Panc1 (cell line): ENCODE measurements around the gene NTM. TPM values are rescaled to one million over a fixed set of nuclear protein-coding genes. Genes with fewer than 3 reads are reported as not detected.

Experiments used
- ATAC-seq: fragments of 200-7000 bp; cut with Tn5 transposase; 2 replicates; pipeline ENCODE4 v1.9.1; 2020; ENCODE audit warnings: mild to moderate bottlenecking, moderate library complexity
- BruUV-seq: library from RNA; stranded (reverse); fragments of 400-500 nt; replicated peaks from 2 replicates; lab custom pipeline; 2021; lab: Mats Ljungman, UMichigan
- CTCF ChIA-PET: fragments of 300-600 bp; sonication (Branson Sonifier 250); formaldehyde crosslinking; loops from one replicate; lab custom pipeline; 2022; ENCODE audit warnings: antibody characterized with exemption; lab: Charles Lee
- POLR2A ChIA-PET: fragments of 300-600 bp; sonication (Branson Sonifier 250); formaldehyde crosslinking; loops from one replicate; lab custom pipeline; 2022; ENCODE audit warnings: antibody characterized with exemption; lab: Charles Lee
- DNase-seq: peaks from one replicate; pipeline ENCODE4 v3.0.0-alpha.2; 2010; ENCODE audit warnings: low read depth, low spot score
- H3K27ac ChIP-seq: 2 replicates; pipeline ENCODE4 v1.5.1; 2011; ENCODE audit warnings: mild to moderate bottlenecking, low read length, inconsistent platforms
- H3K27me3 ChIP-seq: fragments of 200-500 bp; sonication (Bioruptor generic); 2 replicates; pipeline ENCODE4 v1.6.0; 2014; ENCODE audit warnings: low read length, inconsistent platforms; ENCODE audit not compliant: control insufficient read depth, insufficient read depth
- H3K36me3 ChIP-seq: fragments of 200-500 bp; sonication (Bioruptor generic); 2 replicates; pipeline ENCODE4 v1.5.1; 2014; ENCODE audit warnings: inconsistent platforms, mild to moderate bottlenecking, low read length, moderate library complexity; ENCODE audit not compliant: control insufficient read depth, insufficient read depth
- H3K4me1 ChIP-seq: 2 replicates; pipeline ENCODE4 v1.5.1; 2011; ENCODE audit warnings: inconsistent platforms, mild to moderate bottlenecking, low read length, moderate library complexity; ENCODE audit not compliant: control insufficient read depth, insufficient read depth
- H3K4me3 ChIP-seq, 2 experiments: 2 replicates each; pipeline ENCODE4 v1.5.1; 2011 to 2012; ENCODE audit warnings: low read depth in 2 of 2, low read length in 2 of 2, mild to moderate bottlenecking in 2 of 2, inconsistent platforms in 1 of 2, moderate library complexity in 1 of 2
- H3K9me3 ChIP-seq: fragments of 200-500 bp; sonication (Bioruptor generic); 2 replicates; pipeline ENCODE4 v1.5.1; 2014; ENCODE audit warnings: low read depth, mild to moderate bottlenecking, inconsistent platforms, low read length, moderate library complexity; ENCODE audit not compliant: control insufficient read depth, insufficient read depth
- POLR2AphosphoS5 ChIP-seq: IDR thresholded peaks from 2 replicates; pipeline ENCODE4 v1.6.1; 2012; ENCODE audit warnings: mild to moderate bottlenecking, low read depth, low read length, moderate library complexity
- SIN3A ChIP-seq: IDR thresholded peaks from 2 replicates; pipeline ENCODE4 v1.6.1; 2012; ENCODE audit warnings: low read depth, mild to moderate bottlenecking, low read length, moderate library complexity, borderline replicate concordance; ENCODE audit not compliant: insufficient read depth
- TCF7L2 ChIP-seq: IDR thresholded peaks from 2 replicates; pipeline ENCODE4 v1.6.1; 2011; ENCODE audit warnings: mild to moderate bottlenecking, low read depth, low read length, inconsistent platforms
- in situ Hi-C: cut with HindIII; loops from 2 replicates; pipeline ENCODE4 v1.10.0; 2016; ENCODE audit warnings: low sequenced_read_pairs, low pct_unique_long_range_greater_than_20kb
- intact Hi-C: fragments of 100-400 bp; cut with micrococcal nuclease; formaldehyde crosslinking; loops from one replicate; pipeline ENCODE4 v1.10.0; 2022; ENCODE audit not compliant: unreplicated experiment
- total RNA-seq: library from RNA; stranded (reverse); gene quantifications from one replicate; pipeline ENCODE4 v1.2.1, GENCODE V29; 2021; ENCODE audit not compliant: unreplicated experiment
- TF ChIP-seq, protein P1 (sequence below), 2 experiments: IDR thresholded peaks; 2 replicates each; pipeline ENCODE4 v1.6.1; 2011 to 2012; ENCODE audit warnings: low read depth in 2 of 2, control low read depth in 1 of 2, low read length in 1 of 2, mild to moderate bottlenecking in 1 of 2, moderate library complexity in 1 of 2; ENCODE audit not compliant: insufficient read depth in 1 of 2
- TF ChIP-seq, protein P2 (sequence below): fragments of 450-650 bp; IDR thresholded peaks from 2 replicates; pipeline ENCODE4 v1.5.1; 2017; ENCODE audit warnings: mild to moderate bottlenecking

The NTM gene
- total RNA-seq, 1 experiment from 2014 or later, result 0.10 TPM

DNA sequence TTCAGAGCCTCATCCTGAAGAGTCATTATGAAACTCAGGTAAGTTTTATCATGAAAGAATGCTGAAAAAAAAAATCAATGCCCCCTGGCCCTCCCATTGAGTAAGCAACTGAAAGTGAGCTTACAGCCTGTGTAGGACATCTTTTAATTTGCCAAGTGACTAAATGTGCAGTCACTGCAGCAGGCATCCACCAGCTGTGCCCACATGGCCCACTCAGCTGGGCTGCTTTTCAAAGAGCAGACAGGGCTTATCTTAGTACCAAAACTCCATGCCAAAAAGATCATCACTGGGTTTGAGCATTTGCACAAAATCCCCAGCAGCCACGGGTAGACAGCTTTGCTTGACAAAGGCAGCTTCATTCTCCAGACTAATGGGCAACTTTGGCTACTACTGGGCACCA lies 709.7 kb downstream of the NTM start:
- Histone ChIP-seq H3K27me3 (no peaks in the 10 kb centered on the region), H3K27ac (no peak overlapping the region), H3K9me3 (peaks cover 20% of the 10 kb centered on the region), H3K4me3 (no peak overlapping the region), H3K4me1 (no peaks in the 10 kb centered on the region), H3K36me3 (no peaks in the 10 kb centered on the region)
- TF ChIP-seq SIN3A (no peak), POLR2AphosphoS5 (no peak), TCF7L2 (no peak)
- TF ChIP-seq, protein P1, sequence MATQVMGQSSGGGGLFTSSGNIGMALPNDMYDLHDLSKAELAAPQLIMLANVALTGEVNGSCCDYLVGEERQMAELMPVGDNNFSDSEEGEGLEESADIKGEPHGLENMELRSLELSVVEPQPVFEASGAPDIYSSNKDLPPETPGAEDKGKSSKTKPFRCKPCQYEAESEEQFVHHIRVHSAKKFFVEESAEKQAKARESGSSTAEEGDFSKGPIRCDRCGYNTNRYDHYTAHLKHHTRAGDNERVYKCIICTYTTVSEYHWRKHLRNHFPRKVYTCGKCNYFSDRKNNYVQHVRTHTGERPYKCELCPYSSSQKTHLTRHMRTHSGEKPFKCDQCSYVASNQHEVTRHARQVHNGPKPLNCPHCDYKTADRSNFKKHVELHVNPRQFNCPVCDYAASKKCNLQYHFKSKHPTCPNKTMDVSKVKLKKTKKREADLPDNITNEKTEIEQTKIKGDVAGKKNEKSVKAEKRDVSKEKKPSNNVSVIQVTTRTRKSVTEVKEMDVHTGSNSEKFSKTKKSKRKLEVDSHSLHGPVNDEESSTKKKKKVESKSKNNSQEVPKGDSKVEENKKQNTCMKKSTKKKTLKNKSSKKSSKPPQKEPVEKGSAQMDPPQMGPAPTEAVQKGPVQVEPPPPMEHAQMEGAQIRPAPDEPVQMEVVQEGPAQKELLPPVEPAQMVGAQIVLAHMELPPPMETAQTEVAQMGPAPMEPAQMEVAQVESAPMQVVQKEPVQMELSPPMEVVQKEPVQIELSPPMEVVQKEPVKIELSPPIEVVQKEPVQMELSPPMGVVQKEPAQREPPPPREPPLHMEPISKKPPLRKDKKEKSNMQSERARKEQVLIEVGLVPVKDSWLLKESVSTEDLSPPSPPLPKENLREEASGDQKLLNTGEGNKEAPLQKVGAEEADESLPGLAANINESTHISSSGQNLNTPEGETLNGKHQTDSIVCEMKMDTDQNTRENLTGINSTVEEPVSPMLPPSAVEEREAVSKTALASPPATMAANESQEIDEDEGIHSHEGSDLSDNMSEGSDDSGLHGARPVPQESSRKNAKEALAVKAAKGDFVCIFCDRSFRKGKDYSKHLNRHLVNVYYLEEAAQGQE (IDR thresholded peaks at IDR 0.05; ENCODE audit: insufficient read depth in 1 of 2, low read depth in 2 of 2, low read length in 1 of 2), result no peak
- TF ChIP-seq, protein P2, sequence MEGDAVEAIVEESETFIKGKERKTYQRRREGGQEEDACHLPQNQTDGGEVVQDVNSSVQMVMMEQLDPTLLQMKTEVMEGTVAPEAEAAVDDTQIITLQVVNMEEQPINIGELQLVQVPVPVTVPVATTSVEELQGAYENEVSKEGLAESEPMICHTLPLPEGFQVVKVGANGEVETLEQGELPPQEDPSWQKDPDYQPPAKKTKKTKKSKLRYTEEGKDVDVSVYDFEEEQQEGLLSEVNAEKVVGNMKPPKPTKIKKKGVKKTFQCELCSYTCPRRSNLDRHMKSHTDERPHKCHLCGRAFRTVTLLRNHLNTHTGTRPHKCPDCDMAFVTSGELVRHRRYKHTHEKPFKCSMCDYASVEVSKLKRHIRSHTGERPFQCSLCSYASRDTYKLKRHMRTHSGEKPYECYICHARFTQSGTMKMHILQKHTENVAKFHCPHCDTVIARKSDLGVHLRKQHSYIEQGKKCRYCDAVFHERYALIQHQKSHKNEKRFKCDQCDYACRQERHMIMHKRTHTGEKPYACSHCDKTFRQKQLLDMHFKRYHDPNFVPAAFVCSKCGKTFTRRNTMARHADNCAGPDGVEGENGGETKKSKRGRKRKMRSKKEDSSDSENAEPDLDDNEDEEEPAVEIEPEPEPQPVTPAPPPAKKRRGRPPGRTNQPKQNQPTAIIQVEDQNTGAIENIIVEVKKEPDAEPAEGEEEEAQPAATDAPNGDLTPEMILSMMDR, result no peak
- in situ Hi-C loops, result no loop called here
- DNase-seq, result no peak
- ATAC-seq, result no peak
- no TSS peak for BruUV-seq
- intact Hi-C loops, result no loop called here
- CTCF ChIA-PET, result no interaction called here
- POLR2A ChIA-PET, result no interaction called here

DNA sequence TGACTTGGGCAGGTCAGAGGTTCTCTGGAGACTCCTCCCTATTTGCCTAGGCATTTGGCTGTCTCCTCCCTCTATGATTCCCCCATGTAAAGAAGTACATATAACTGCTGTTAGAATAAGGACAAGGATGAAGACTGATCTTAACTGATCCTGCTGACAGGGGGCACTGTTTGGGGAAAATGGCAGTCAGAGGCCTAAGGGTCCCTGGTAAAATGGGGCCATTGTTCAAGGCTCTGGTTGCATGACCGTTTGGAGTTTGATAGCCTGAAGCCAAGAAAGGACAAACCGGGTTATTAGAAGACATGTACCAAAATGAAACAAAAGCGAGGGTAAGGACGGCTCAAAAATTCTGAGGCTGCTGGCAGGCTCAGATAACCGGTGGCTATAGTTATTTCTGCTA lies 712.2 kb downstream of the NTM start:
- Histone ChIP-seq H3K27ac (no peak overlapping the region), H3K9me3 (peaks cover 24% of the 10 kb centered on the region), H3K36me3 (no peaks in the 10 kb centered on the region), H3K4me1 (no peaks in the 10 kb centered on the region), H3K27me3 (no peaks in the 10 kb centered on the region), H3K4me3 (no peak overlapping the region)
- CTCF ChIA-PET, result no interaction called here
- in situ Hi-C loops, result no loop called here
- BruUV-seq, result no TSS peak
- POLR2A ChIA-PET, result no interaction called here
- TF ChIP-seq, protein P1 (IDR thresholded peaks at IDR 0.05; ENCODE audit: insufficient read depth in 1 of 2, low read depth in 2 of 2, low read length in 1 of 2), result no peak
- no peak for TF ChIP-seq SIN3A
- TF ChIP-seq POLR2AphosphoS5, result no peak
- TF ChIP-seq, protein P2, result no peak
- no peak for TF ChIP-seq TCF7L2
- ATAC-seq (no peak), DNase-seq (no peak)
- intact Hi-C loops, result no loop called here
